LoVo (cell line): ENCODE measurements around the gene MRGPRE.

Experiments
- DNase-seq: peaks from one replicate; pipeline ENCODE4 v3.0.0-alpha.2; 2016; ENCODE audit warnings: low spot score

Gene MRGPRE

DNA sequence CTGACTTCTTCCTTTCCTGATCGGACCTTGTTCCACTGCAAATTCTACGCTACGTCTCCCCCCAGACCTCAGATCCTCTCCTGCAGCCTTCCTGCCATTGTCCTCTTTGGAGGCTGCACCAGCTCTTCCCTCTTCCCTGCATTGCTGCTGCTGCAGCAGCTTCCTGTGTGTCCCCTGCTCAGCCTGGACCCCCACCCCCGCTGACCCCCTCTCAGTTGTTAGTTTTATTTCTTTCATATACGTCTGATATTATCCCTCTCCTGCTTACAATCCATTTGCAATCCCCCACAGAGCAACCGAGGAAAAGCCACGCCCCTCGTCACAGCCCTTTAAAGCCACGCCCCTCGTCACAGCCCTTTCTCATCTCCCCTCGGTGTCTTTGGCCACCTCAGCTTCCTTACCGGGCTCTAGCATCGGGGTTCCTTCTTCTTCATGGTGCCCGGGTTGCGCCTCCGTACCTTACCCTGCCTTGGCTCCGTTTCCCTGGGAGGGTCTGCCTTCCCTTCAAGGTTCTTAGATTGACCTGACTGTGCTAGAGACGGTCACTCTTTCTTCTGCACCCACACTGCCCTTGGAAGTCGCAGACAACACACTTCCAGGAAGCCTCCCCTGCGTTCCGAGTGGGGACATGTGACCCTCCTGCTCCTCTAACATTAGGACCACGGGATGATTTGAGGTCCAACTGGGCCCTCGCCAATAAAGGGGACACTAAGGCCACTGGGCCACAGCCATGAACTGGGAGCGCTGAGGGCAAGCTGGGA is 18.4 kb downstream of the MRGPRE start:
- DNase-seq = no peak

- no peak for DNase-seq
Observed at GRCh38 chr11:3208272-3208671, 23.9 kb downstream of the MRGPRE start.

DNA sequence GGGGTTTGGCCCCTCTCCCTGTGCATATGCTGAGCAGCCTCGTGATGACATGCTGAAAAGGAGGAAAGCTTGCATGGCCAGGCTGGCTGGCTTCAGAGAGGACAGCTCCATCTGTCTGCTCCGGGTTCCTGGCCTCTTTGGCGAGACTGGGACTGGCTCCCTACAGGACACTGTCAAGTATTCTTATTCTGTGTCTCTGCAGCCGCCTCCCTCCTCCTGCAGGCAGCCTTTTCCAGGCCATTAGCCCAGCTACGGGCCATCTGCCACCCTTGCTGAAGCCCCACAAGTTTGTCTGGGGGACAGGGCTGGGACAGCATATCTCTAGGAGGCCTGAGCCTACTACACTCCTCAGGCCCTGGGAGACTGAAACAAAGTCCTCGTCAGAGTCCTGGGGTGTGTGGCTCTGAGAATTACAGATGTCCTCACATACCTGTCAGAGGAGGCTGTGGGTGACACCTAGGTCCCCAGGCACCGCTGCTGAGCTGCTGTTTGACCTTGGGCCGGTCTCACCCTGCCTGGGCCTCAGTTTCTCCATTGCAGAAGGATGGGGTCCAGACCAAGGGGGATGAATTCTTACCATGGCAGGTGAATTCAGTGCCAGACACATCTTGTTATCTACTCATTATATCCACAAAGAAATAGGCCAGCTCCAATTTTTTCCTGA is 24.6 kb downstream of the MRGPRE start:
- DNase-seq = no peak

DNA sequence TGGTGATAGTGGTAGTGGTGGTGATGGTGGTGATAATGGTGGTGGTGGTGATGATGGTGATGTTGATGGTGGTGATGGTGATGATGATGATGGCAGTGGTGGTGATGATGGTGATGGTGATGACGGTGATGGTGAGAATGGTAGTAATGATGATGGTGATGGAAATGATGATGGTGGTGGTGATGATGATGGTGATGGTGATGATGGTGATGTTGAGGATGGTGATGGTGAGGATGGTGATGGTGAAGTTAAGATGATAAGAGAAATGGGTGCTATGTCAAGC is 25.4 kb downstream of the MRGPRE start:
- no peak for DNase-seq

DNA sequence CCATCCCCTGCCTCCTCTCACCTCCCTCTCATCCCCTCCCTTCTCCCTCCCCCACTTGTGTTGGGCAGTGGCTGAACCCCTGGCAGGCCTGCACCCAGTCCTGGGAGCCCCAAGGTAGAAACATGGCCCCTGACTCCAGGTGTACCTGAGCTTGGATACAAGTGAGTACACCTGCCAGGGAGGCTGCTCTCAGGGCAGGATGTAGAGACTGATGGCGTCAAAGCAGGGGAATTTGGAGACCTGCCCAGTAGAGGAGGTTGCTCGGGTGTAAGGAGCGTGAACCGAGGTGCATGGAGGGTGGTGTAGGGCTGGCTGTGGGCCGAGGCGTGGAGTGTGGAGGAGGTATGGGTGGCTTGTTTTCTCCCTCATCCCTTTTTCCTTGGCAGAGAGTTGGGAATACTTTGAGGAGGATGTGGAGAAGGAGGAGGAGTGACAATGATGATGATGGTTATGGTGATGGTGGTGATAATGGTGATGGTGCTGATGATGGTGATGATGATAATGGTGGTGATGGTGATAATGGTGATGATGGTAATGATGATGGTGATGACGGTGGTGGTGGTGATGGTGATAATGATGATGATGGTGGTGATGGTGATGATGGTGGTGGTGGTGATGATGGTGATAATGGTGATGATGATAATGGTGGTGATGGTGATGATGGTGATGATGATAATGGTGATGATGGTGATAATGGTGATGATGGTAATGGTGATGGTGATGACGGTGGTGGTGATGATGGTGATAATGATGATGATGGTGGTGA is 25.9 kb downstream of the MRGPRE start:
- no peak for DNase-seq

DNA sequence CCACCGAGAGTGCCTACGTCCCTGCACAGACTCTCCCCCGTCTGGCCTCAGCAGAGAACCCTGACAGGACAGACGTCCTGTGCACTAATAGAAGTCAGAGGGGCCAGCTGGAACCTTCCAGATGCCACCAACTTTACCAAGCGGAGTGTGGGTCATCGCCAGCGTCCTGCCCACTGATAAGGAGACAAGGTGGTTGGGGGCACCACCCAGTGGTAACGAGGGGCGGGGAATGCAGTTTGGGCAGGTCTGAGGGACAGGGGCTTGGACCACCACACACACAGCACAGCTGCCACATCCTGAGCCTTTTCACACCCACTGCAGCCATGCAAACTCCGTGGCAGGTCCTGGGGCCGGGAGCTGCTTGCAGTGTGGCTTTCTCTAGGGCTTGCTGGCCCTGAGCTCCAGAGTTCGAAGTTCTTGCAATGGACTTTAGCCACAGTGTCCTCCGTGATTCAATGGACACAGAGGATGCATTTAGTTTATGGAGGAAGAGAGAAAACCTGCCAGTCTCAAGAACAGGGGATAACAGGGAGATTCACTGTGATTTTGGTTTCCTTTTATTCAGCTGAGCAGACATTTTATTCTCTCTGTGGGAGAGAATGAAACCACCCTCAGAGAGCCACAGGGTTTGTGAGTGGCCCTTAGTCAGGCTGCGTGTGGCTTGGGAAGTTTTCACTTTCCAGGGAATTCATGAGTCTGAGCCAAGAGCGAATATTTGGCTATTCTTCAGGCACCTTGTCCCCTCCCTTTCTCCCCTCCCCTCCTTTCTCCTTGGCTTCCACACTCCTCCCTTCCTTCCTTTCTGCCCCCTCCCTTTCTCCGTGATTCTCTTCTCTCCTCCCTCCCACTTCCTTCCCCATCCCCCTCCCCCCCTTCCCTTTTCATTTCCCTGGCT is 26.7 kb downstream of the MRGPRE start:
- no peak for DNase-seq

DNA sequence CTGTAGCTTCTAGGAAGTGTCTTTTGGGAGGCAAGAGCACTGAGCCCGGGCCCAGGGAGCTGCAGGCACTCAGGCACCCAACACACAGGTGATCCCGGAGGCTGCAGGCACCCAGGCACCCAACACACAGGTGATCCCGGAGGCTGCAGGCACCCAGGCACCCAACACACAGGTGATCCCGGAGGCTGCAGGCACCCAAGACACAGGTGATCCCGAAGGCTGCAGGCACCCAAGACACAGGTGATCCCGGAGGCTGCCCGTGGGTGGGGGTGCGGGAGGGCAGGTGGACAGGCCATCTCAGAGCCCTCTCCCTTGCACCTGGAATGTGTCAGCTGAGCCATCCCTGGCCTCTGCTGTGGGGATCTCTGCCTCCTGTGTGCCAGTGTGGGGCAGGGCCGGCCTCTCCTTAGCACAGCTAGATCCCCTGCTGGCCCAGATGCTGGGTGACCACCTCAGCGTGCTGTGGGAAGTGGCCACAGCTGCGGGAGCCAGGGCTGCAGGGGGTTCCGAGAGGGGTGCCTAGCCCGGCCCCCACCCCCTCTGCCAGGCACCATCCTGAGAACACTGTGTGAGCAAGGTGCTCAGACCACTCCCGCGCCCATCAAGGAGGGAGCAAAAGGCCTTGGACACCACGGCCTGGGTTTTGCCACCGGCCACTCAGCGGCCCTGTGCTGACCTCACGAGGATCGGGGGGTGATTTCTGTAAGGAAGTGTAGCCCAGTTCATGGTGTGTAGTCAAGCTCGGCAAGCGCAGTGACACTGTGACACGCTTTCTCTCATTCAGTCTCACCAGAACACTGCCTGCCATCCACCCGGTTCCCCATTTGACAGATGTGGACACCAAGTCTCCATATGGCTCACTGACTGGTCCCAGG is 27.8 kb downstream of the MRGPRE start:
- DNase-seq = no peak

DNA sequence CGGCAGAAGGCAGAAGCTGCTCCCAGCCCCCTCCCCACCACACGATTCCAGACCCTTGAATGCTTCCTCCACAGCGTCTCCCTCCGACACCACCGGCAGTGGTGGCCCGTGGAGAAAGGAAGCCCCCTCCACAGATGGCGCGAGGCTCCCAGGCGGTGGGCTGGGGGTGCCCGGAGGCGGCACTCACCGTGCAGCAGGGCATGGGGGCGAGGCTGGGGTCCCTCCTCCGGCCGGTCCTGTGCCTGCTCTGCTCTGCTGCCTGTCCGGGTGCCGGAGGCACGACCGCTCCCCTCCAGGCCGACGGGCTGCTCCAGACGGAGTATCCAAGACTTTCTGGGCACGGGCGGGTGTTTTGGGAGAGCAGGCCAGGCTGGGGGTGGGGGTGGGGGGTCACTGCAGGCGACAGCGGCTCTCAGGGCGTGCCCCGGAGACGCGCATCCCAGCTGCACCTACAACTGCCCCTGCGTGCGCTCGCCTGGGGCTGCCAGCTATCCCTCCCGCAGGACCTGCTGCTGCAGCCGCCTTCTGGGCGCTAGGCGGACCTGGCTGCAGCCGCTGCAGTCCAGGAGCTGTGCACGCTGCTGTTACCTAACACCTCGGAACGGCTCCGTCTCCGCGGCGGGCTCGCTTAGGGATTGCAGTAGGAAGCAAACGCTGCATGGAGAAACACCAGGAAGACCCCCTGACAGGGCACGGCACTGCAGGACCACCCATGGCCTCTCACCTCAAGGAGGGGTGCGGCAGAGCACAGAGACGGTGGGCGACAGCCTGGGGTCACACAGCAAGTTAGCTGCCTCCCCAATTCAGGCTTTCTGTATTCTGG is 28.8 kb downstream of the MRGPRE start:
- no peak for DNase-seq

DNA sequence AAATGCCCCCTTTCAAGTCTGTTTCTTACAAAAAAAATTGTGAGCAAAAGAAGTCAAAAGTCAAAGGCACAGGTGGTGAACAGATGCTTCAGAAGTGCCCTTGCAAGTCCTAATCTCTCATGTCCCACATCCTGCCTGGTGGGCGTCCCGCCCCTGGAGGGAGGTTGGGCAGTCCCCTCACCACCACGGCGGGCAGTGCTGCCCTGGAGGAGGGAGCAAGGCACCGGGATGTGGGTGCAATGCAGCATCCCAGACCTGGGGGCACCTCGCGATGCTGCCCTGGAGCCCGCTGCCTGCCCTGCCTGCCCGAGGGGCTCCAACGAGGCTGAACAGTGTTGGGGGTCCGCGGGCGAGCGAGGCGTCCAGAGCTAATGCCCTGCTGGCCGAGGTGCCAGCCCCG is 29.5 kb downstream of the MRGPRE start:
- DNase-seq = no peak

DNA sequence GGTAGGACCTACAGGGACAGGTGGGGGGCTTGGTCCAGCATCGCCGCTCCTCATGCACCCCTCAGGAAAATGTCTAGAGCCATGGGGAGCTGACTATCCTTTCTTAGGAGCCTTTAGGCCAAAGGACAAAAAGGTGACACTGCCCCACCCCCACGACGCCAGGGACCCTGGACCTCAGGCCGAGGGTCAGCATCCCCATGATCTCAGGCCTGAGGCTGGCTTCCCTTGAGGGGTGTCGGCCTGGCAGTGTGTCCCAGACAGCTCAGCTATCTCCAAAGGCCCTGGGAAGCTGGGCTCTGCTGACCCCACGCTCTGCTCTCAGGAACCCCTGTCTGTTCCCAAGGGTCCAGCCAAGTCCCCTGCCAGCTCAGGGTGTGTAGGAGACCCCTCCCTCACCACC is 29.9 kb downstream of the MRGPRE start:
- DNase-seq = no peak

- DNase-seq = no peak
Observed at GRCh38 chr11:3201677-3202181, 30.5 kb downstream of the MRGPRE start.

GRCh38 chr11:3201112-3201581 is 31.1 kb downstream of the MRGPRE start:
- DNase-seq = no peak

DNA sequence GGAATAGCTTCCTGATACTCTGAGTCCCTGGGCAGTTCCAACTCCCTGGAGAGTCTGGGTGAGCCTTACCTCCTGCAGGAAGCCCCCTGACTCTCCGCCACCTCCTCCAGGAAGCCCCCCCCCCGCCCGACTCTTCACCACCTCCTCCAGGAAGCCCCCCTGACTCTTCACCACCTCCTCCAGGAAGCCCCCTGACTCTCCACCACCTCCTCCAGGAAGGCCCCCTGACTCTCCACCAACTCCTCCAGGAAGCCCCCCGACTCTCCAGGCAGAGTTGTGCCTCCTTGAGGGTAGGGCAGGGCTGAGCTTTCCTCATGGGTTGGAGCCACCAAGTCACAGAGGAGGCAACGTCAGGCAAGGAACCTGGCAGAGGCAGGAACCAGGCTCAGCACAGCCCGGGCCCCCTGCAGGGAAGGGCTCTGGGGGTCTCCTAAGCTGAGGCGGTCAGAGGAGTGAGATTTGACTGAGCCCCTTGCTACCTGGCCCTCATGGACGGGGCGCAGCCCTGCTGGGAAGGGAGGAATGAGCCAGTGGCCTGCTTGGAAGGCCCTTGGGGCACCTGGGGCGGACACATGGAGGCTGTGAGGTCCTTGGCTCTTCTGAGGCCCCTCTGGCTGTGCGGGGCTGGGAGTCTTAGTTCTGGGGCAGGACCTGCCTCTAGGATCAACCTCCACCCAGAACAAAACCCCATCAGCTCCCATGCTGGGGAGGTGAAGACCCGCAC is 31.7 kb downstream of the MRGPRE start:
- DNase-seq = no peak

GRCh38 chr11:3199537-3200295 is 32.5 kb downstream of the MRGPRE start:
- DNase-seq = no peak

GRCh38 chr11:3198815-3199214 is 33.4 kb downstream of the MRGPRE start:
- no peak for DNase-seq

DNA sequence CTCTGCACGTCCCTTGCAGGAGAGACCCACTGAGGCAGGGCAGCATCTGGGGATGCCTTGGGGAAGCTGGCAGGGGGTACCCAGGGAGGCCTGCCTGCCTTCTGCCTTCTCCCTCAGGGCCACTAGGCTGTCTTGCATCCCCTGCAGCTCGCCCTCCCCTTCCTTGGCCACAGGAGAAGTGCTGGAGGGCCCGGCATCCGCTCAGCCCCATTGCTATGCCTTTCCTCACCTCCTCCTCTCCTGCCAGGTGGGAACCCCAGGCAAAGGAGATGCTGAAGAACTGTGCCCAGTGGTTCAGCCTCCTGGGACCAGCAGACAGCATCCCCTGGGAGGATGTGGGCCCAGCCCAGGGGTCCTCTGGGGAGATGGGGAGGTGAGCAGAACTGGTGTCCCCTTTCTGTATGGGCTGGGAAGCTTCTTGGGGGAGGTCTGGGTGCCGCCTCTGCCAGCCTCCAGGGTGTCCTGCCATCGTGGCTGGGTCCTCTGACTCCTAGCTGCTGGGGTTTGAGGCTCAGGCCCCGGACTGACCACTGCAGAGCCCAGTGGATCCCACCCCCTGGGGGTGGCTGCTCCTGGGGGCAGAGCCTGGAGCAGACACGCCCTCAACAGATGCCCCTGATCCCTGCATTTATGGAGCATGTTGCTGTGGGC is 34.2 kb downstream of the MRGPRE start:
- DNase-seq = no peak

DNA sequence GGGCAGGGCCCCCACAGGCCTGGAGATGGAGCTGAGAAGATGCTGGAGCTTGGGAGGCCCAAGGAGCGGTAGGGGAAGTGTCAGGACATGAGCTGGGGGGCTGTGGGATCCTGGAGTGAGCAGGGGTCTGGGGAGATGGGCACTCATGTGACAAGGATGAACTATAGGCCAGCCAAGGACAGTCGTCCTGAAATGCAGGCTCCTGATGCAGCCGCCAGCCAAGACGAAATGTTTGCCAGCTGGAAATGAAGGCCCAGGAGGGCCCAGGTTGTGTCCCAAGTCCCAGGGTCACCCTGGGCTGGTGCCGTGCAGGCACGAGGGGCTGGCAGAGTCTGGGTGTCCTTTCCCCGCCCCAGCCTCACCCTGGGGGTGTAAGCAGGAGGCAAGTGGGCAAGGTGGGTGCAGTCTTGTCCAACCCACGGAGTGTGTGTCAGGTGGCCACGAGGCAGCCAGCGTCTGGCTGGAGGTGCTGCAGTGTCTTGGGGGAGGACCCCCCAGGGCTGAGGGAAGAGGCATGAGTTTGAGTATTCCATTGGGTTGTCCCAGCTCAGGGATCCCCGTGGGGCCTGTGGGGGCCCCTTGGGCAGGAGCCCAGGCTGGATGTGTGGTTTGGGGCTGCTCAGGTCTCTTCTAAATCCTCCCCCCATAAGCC is 35.0 kb downstream of the MRGPRE start:
- DNase-seq = no peak
